ENCODE measurements around the gene AGAP9.
"Not testable (repeated sequence)": the region's sequence is repeated elsewhere in the genome, so short reads cannot be mapped to it uniquely, and the experiment has no call there.

Gene AGAP9

GRCh38 chr10:47547286-47547685 is 23.8 kb upstream of the AGAP9 start:
- H3K4me1 Mint-ChIP-seq, H3K4me3 Mint-ChIP-seq, H3K27ac Mint-ChIP-seq, H3K9me3 Mint-ChIP-seq, H3K27me3 Mint-ChIP-seq, H3K36me3 Mint-ChIP-seq: not testable (repeated sequence)

GRCh38 chr10:47536430-47536829 is 13.0 kb upstream of the AGAP9 start:
- H3K9me3 Mint-ChIP-seq, H3K36me3 Mint-ChIP-seq, H3K27ac Mint-ChIP-seq: not testable (repeated sequence)

GRCh38 chr10:47502313-47502712 is 21.1 kb downstream of the AGAP9 start:
- not testable (repeated sequence) for H3K27me3 Mint-ChIP-seq, H3K36me3 Mint-ChIP-seq, H3K4me1 Mint-ChIP-seq, H3K27ac Mint-ChIP-seq, H3K4me3 Mint-ChIP-seq, H3K9me3 Mint-ChIP-seq

More at GRCh38 chr10:47536430-47536829, 13.0 kb upstream of the AGAP9 start:
- not testable (repeated sequence) for H3K27me3 Mint-ChIP-seq, H3K4me1 Mint-ChIP-seq, H3K4me3 Mint-ChIP-seq

GRCh38 chr10:47494226-47494625 is 29.2 kb downstream of the AGAP9 start:
- not testable (repeated sequence) for H3K27ac Mint-ChIP-seq, H3K4me1 Mint-ChIP-seq, H3K4me3 Mint-ChIP-seq, H3K36me3 Mint-ChIP-seq, H3K9me3 Mint-ChIP-seq, H3K27me3 Mint-ChIP-seq

- not testable (repeated sequence) for H3K4me1 Mint-ChIP-seq, H3K36me3 Mint-ChIP-seq, H3K9me3 Mint-ChIP-seq, H3K27ac Mint-ChIP-seq, H3K27me3 Mint-ChIP-seq, H3K4me3 Mint-ChIP-seq
Observed at GRCh38 chr10:47491600-47491999, 31.8 kb downstream of the AGAP9 start, which contains the start of gene FAM25G. TSS of gene FAM25G (minus strand) at chr10:47491700. CDS start at chr10:47491674, 26 bp downstream.

GRCh38 chr10:47489630-47490029 is 33.8 kb downstream of the AGAP9 start:
- not testable (repeated sequence) for H3K4me1 Mint-ChIP-seq, H3K4me3 Mint-ChIP-seq, H3K27ac Mint-ChIP-seq, H3K9me3 Mint-ChIP-seq, H3K27me3 Mint-ChIP-seq, H3K36me3 Mint-ChIP-seq

GRCh38 chr10:47485943-47486342 is 37.5 kb downstream of the AGAP9 start:
- H3K4me1 Mint-ChIP-seq, H3K27ac Mint-ChIP-seq, H3K4me3 Mint-ChIP-seq: not testable (repeated sequence)

GRCh38 chr10:47484786-47485185 is 38.7 kb downstream of the AGAP9 start:
- not testable (repeated sequence) for H3K9me3 Mint-ChIP-seq, H3K27ac Mint-ChIP-seq, H3K36me3 Mint-ChIP-seq, H3K4me1 Mint-ChIP-seq, H3K4me3 Mint-ChIP-seq, H3K27me3 Mint-ChIP-seq

More at GRCh38 chr10:47485943-47486342, 37.5 kb downstream of the AGAP9 start:
- not testable (repeated sequence) for H3K9me3 Mint-ChIP-seq, H3K27me3 Mint-ChIP-seq, H3K36me3 Mint-ChIP-seq

- not testable (repeated sequence) for H3K27ac Mint-ChIP-seq, H3K4me1 Mint-ChIP-seq, H3K9me3 Mint-ChIP-seq, H3K27me3 Mint-ChIP-seq, H3K4me3 Mint-ChIP-seq, H3K36me3 Mint-ChIP-seq
Observed at GRCh38 chr10:47483923-47484322, 39.5 kb downstream of the AGAP9 start, which contains the start of gene ANXA8. TSS of gene ANXA8 (minus strand) at chr10:47484115. CDS start at chr10:47483933, 182 bp downstream.

- not testable (repeated sequence) for H3K4me3 Mint-ChIP-seq, H3K36me3 Mint-ChIP-seq, H3K27ac Mint-ChIP-seq, H3K4me1 Mint-ChIP-seq, H3K27me3 Mint-ChIP-seq, H3K9me3 Mint-ChIP-seq
Observed at GRCh38 chr10:47482367-47482766, 41.1 kb downstream of the AGAP9 start.

GRCh38 chr10:47481768-47482181 is 41.7 kb downstream of the AGAP9 start:
- H3K27ac Mint-ChIP-seq, H3K4me1 Mint-ChIP-seq, H3K4me3 Mint-ChIP-seq, H3K27me3 Mint-ChIP-seq, H3K9me3 Mint-ChIP-seq, H3K36me3 Mint-ChIP-seq: not testable (repeated sequence)

- H3K4me1 Mint-ChIP-seq, H3K9me3 Mint-ChIP-seq, H3K27me3 Mint-ChIP-seq, H3K36me3 Mint-ChIP-seq, H3K27ac Mint-ChIP-seq, H3K4me3 Mint-ChIP-seq: not testable (repeated sequence)
Observed at GRCh38 chr10:47481182-47481766, 42.2 kb downstream of the AGAP9 start.

GRCh38 chr10:47480133-47480532 is 43.3 kb downstream of the AGAP9 start:
- not testable (repeated sequence) for H3K36me3 Mint-ChIP-seq, H3K27me3 Mint-ChIP-seq, H3K27ac Mint-ChIP-seq, H3K4me1 Mint-ChIP-seq, H3K9me3 Mint-ChIP-seq, H3K4me3 Mint-ChIP-seq

- H3K4me3 Mint-ChIP-seq, H3K27ac Mint-ChIP-seq, H3K27me3 Mint-ChIP-seq, H3K9me3 Mint-ChIP-seq, H3K4me1 Mint-ChIP-seq, H3K36me3 Mint-ChIP-seq: not testable (repeated sequence)
Observed at GRCh38 chr10:47478114-47478513, 45.3 kb downstream of the AGAP9 start.

- H3K27ac Mint-ChIP-seq, H3K4me1 Mint-ChIP-seq, H3K4me3 Mint-ChIP-seq, H3K36me3 Mint-ChIP-seq, H3K27me3 Mint-ChIP-seq, H3K9me3 Mint-ChIP-seq: not testable (repeated sequence)
Observed at GRCh38 chr10:47477078-47477477, 46.4 kb downstream of the AGAP9 start.

- H3K4me3 Mint-ChIP-seq, H3K4me1 Mint-ChIP-seq, H3K27ac Mint-ChIP-seq: not testable (repeated sequence)
Observed at GRCh38 chr10:47475101-47475500, 48.3 kb downstream of the AGAP9 start.

GRCh38 chr10:47473516-47473915 is 49.9 kb downstream of the AGAP9 start:
- not testable (repeated sequence) for H3K4me1 Mint-ChIP-seq, H3K9me3 Mint-ChIP-seq, H3K27me3 Mint-ChIP-seq, H3K36me3 Mint-ChIP-seq, H3K4me3 Mint-ChIP-seq, H3K27ac Mint-ChIP-seq

More at GRCh38 chr10:47475101-47475500, 48.3 kb downstream of the AGAP9 start:
- H3K9me3 Mint-ChIP-seq, H3K27me3 Mint-ChIP-seq, H3K36me3 Mint-ChIP-seq: not testable (repeated sequence)
